Transverse colon (tissue), 3 donors: ENCODE results near the gene GATA5.

Source experiments
- CTCF ChIP-seq, 5 experiments: fragments of 200-600 bp in 3 of 5; fragments of 450-650 bp in 2 of 5; sonication (generic) in 3 of 5; IDR thresholded peaks; 1 replicate in 2 of 5; 2 replicates in 3 of 5; pipeline ENCODE4 v1.5.1; 2016 to 2017; ENCODE audit warnings: antibody characterized with exemption in 5 of 5, inconsistent platforms in 3 of 5, mild to moderate bottlenecking in 2 of 5, moderate library complexity in 1 of 5
- POLR2A ChIP-seq: fragments of 450-650 bp; IDR thresholded peaks from one replicate; pipeline ENCODE4 v1.6.1; 2016; ENCODE audit warnings: antibody characterized with exemption, mild to moderate bottlenecking, moderate library complexity

DNA sequence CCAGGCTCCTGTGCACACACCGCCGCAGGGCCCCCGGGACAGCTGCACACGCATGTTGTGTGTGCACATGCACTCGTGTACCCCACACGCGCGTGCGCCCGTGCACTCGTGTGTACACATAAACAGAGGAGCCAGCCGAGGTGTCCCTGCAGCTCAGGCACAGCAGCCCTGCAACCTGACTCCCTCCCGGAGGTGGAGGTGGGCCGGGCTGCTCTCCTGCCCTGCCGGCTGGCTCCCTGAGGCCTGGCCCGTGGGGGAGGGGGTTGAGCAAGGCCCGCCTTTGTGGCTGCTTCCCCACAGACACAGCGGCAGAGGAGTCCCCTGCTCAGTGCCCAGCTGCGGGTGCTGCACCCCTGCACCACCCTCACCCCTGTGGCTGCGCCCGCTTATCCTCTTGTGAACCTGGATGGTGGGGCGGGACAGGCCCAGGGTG lies 49.1 kb downstream of the GATA5 start:
- TF ChIP-seq CTCF (IDR thresholded peaks at IDR 0.05) = no peak
- no peak for TF ChIP-seq POLR2A
